ENCODE measurements around the gene UGT3A1.
"Not testable (repeated sequence)": the region's sequence is repeated elsewhere in the genome, so short reads cannot be mapped to it uniquely, and the experiment has no call there.

UGT3A1 gene

GRCh38 chr5:35990941-35991611 lies at the start of gene UGT3A1:
TSS of gene UGT3A1 (minus strand) at chr5:35991390. CDS start at chr5:35991240, 150 bp downstream.
- no peak for DNase-seq

GRCh38 chr5:36035696-36036095 lies 44.5 kb upstream of the UGT3A1 start:
- DNase-seq, result no peak

- DNase-seq, result not testable (repeated sequence)
Measured at GRCh38 chr5:36034536-36035134, 43.4 kb upstream of the UGT3A1 start.

GRCh38 chr5:36033486-36033885 lies 42.3 kb upstream of the UGT3A1 start:
- no peak for DNase-seq

- no peak for DNase-seq
Measured at GRCh38 chr5:36033047-36033446, 41.9 kb upstream of the UGT3A1 start.

GRCh38 chr5:36031223-36031622 lies 40.0 kb upstream of the UGT3A1 start:
- no peak for DNase-seq

- DNase-seq, result no peak
Measured at GRCh38 chr5:36029914-36030313, 38.7 kb upstream of the UGT3A1 start.

GRCh38 chr5:36028816-36029465 lies 37.8 kb upstream of the UGT3A1 start:
- no peak for DNase-seq

GRCh38 chr5:36027711-36028110 lies 36.5 kb upstream of the UGT3A1 start:
- DNase-seq, result no peak

- no peak for DNase-seq
Measured at GRCh38 chr5:36026706-36027465, 35.7 kb upstream of the UGT3A1 start.

GRCh38 chr5:36022246-36022645 lies 31.1 kb upstream of the UGT3A1 start:
- not testable (repeated sequence) for DNase-seq

GRCh38 chr5:36019584-36019983 lies 28.4 kb upstream of the UGT3A1 start:
- DNase-seq, result not testable (repeated sequence)

- DNase-seq, result no peak
Measured at GRCh38 chr5:36017622-36018021, 26.4 kb upstream of the UGT3A1 start.

GRCh38 chr5:36017004-36017403 lies 25.8 kb upstream of the UGT3A1 start:
- DNase-seq, result no peak

GRCh38 chr5:36013182-36013581 lies 22.0 kb upstream of the UGT3A1 start:
- no peak for DNase-seq

GRCh38 chr5:36009698-36010097 lies 18.5 kb upstream of the UGT3A1 start:
- no peak for DNase-seq

GRCh38 chr5:36007366-36007765 lies 16.2 kb upstream of the UGT3A1 start:
- no peak for DNase-seq

- DNase-seq, result no peak
Measured at GRCh38 chr5:36006163-36006562, 15.0 kb upstream of the UGT3A1 start.

GRCh38 chr5:36001032-36001431 lies 9.8 kb upstream of the UGT3A1 start:
- DNase-seq, result no peak

- no peak for DNase-seq
Measured at GRCh38 chr5:35999547-35999946, 8.4 kb upstream of the UGT3A1 start.

- no peak for DNase-seq
Measured at GRCh38 chr5:35996076-35996475, 4.9 kb upstream of the UGT3A1 start.

GRCh38 chr5:35990520-35990919 lies 670 bp downstream of the UGT3A1 start:
- no peak for DNase-seq

- DNase-seq, result no peak
Measured at GRCh38 chr5:35988529-35988928, 2.7 kb downstream of the UGT3A1 start.

- no peak for DNase-seq
Measured at GRCh38 chr5:35987776-35988175, 3.4 kb downstream of the UGT3A1 start.

All from activated CD4-positive, alpha-beta T cell treated with anti-CD3 and anti-CD28 coated beads, Interleukin-2, amount 50 U/mL, for 16 hours (primary cell).